Measurements from ENCODE around the gene RAB11FIP4. TPM values are rescaled to one million over a fixed set of nuclear protein-coding genes. Genes with fewer than 3 reads are reported as not detected.

The RAB11FIP4 gene
- total RNA-seq, 1 donor from 2014 or later = 103 TPM

DNA sequence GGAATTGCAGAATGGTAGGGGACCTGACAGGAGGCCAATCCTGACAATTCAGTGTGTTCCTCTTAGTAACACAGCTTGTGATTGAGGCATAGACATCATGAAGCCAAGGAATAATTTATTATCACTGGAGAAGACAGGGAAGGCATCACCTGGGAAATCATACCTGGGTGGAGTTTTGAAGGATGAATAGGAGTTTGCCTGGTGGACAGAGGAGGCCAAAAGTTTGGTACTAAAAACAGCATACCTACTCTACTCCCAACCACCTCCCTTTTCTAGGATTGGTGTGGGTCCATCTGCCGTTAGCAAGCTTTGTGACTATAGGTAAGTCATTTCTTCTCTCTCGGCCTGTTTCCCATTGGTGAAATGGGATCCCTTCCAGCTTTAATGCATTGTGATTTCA, 88.0 kb downstream of the RAB11FIP4 start:
- H3K4me1 Mint-ChIP-seq (ENCODE audit: low read depth, unreplicated experiment) = peaks cover 12% of the 10 kb centered on the region
- peaks cover 1% of the 10 kb centered on the region for H3K9me3 Mint-ChIP-seq (ENCODE audit: unreplicated experiment)
- no peak overlapping the region for H3K27ac Mint-ChIP-seq (ENCODE audit: unreplicated experiment)
- DNase-seq = no peak
- H3K36me3 Mint-ChIP-seq (ENCODE audit: unreplicated experiment) = no peaks in the 10 kb centered on the region
- peaks cover 3% of the 10 kb centered on the region for H3K27me3 Mint-ChIP-seq (ENCODE audit: unreplicated experiment)
- no peak overlapping the region for H3K4me3 Mint-ChIP-seq (ENCODE audit: unreplicated experiment)
- TF ChIP-seq CTCF (IDR thresholded peaks at IDR 0.05; ENCODE audit: partially characterized antibody, unreplicated experiment) = no peak

DNA sequence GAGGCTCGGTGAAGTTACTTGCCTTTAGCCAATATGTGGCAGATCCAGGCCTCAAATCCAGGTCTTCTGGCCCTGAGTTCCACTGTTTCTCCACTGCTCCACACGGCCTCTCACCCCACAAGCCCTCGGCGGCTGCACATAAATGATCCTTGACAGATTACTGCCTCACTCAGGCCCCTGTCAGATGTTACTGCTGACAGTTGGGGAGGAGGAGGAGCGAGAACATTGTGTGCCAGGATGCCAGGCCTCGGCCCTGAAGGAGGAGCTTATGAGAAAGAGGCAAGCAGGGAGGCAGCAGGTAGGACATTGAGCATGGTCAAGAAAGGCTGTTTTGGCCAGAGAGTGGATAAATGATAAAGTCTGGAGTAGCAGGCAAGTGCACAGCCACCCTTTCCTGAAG, 88.6 kb downstream of the RAB11FIP4 start:
- H3K4me3 Mint-ChIP-seq (ENCODE audit: unreplicated experiment) = no peak overlapping the region
- no peak for TF ChIP-seq CTCF (IDR thresholded peaks at IDR 0.05; ENCODE audit: partially characterized antibody, unreplicated experiment)
- H3K27me3 Mint-ChIP-seq (ENCODE audit: unreplicated experiment) = peaks cover 5% of the 10 kb centered on the region
- DNase-seq = no peak
- H3K36me3 Mint-ChIP-seq (ENCODE audit: unreplicated experiment) = no peaks in the 10 kb centered on the region
- peaks cover under 1% of the 10 kb centered on the region for H3K9me3 Mint-ChIP-seq (ENCODE audit: unreplicated experiment)
- H3K4me1 Mint-ChIP-seq (ENCODE audit: low read depth, unreplicated experiment) = peaks cover 8% of the 10 kb centered on the region
- H3K27ac Mint-ChIP-seq (ENCODE audit: unreplicated experiment) = no peak overlapping the region

GRCh38 chr17:31480904-31481782, 89.7 kb downstream of the RAB11FIP4 start:
- Mint-ChIP-seq H3K27ac (ENCODE audit: unreplicated experiment) (no peak overlapping the region), H3K4me3 (ENCODE audit: unreplicated experiment) (no peak overlapping the region), H3K36me3 (ENCODE audit: unreplicated experiment) (no peaks in the 10 kb centered on the region), H3K4me1 (ENCODE audit: low read depth, unreplicated experiment) (peaks cover 1% of the 10 kb centered on the region), H3K27me3 (ENCODE audit: unreplicated experiment) (peaks cover 5% of the 10 kb centered on the region), H3K9me3 (ENCODE audit: unreplicated experiment) (no peaks in the 10 kb centered on the region)
- no peak for TF ChIP-seq CTCF (IDR thresholded peaks at IDR 0.05; ENCODE audit: partially characterized antibody, unreplicated experiment)
- DNase-seq = no peak

- H3K27me3 Mint-ChIP-seq (ENCODE audit: unreplicated experiment) = peaks cover 6% of the 10 kb centered on the region
- H3K36me3 Mint-ChIP-seq (ENCODE audit: unreplicated experiment) = no peaks in the 10 kb centered on the region
- peaks cover 1% of the 10 kb centered on the region for H3K4me1 Mint-ChIP-seq (ENCODE audit: low read depth, unreplicated experiment)
- no peak overlapping the region for H3K27ac Mint-ChIP-seq (ENCODE audit: unreplicated experiment)
- TF ChIP-seq CTCF (IDR thresholded peaks at IDR 0.05; ENCODE audit: partially characterized antibody, unreplicated experiment) = no peak
- no peak for DNase-seq
- no peak overlapping the region for H3K4me3 Mint-ChIP-seq (ENCODE audit: unreplicated experiment)
- H3K9me3 Mint-ChIP-seq (ENCODE audit: unreplicated experiment) = no peaks in the 10 kb centered on the region
These were observed 90.3 kb downstream of the RAB11FIP4 start for GRCh38 chr17:31481783-31482081.

GRCh38 chr17:31484821-31485220, 93.3 kb downstream of the RAB11FIP4 start:
- Mint-ChIP-seq H3K27ac (ENCODE audit: unreplicated experiment) (no peak overlapping the region), H3K36me3 (ENCODE audit: unreplicated experiment) (no peaks in the 10 kb centered on the region), H3K9me3 (ENCODE audit: unreplicated experiment) (peaks cover 3% of the 10 kb centered on the region), H3K4me3 (ENCODE audit: unreplicated experiment) (no peak overlapping the region), H3K4me1 (ENCODE audit: low read depth, unreplicated experiment) (peaks cover 11% of the 10 kb centered on the region), H3K27me3 (ENCODE audit: unreplicated experiment) (peaks cover 18% of the 10 kb centered on the region)
- no peak for DNase-seq
- no peak for TF ChIP-seq CTCF (IDR thresholded peaks at IDR 0.05; ENCODE audit: partially characterized antibody, unreplicated experiment)

Data from glutamatergic neuron (in vitro differentiated cells).